Stimulated activated CD4-positive, alpha-beta T cell treated with anti-CD3 and anti-CD28 coated beads, Interleukin-4, amount 100 ng/mL, for 24 hours (primary cell): ENCODE data around the gene FCHSD2.
"Not testable (repeated sequence)": the region's sequence is repeated elsewhere in the genome, so short reads cannot be mapped to it uniquely, and the experiment has no call there.

Experiments
- DNase-seq: peaks from one replicate; pipeline ENCODE4 v3.0.0-alpha.2; 2020

FCHSD2 gene

DNA sequence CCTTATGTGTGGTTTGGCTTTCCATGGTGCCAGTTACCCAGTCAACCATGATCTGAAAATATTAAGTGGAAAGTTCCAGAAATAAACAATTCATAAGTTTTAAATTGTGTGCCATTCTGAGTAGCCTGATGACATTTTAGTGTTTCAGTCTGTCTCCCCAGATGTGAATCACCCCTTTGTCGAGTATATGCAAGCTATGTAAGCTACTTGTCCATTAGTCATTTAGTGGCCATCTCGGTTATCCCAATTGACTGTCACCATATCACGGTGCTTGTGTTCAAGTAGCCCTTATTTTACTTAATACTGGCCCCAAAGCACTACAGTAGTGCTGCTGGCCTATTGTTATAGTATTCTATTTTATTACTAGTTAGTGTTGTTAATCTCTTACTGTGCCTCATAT is 283.0 kb downstream of the FCHSD2 start:
- DNase-seq = no peak

DNA sequence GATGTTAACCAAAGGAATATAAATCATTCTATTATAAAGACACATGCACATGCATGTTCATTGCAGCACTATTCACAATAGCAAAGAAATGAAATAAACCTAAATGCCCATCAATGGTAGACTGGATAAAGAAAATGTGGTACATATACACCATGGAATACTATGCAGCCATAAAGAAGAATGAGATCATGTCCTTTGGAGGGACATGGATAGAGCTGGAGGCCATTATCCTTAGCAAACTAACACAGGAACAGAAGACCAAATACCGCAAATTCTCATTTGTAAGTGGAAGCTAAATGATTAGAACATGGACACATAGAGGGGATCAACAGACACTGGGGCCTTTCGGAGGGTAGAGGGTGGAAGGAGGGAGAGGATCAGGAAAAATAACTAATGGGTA is 283.9 kb downstream of the FCHSD2 start:
- DNase-seq = not testable (repeated sequence)

DNA sequence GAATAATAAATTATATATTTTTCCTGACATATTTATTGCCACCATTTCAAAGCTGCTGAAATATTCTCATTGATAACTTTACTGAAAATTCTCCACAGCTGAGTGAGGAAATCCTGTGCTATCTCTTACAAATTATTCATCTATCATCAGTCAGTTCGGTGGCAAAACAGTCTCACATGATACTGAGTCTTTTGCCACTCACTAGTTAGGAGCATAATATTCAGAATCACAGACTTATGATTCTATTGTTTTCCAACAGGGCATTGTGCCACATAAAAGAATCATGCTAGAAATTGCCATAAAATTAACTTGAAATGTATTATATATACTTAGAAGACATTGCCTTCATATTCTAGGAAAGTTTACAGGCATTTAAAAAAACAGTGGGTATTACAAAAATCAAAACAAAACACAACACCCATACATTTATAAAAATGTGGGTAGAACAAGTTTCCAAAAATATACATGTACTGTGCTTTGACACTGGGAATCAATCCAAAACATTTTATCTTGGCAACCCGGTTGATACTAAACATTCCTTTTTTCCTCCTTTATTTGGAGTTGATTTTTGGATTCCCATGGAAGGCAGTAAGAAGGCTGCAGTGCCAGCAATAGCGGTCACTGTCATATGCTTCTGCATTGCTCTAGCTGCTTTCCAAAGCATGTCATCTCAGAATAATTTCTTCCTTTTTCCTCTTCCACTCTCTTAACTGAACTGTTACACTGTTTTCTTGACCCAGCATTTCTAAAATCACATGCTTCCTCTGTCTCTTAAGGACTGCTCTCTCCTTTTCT is 285.4 kb downstream of the FCHSD2 start:
- no peak for DNase-seq

DNA sequence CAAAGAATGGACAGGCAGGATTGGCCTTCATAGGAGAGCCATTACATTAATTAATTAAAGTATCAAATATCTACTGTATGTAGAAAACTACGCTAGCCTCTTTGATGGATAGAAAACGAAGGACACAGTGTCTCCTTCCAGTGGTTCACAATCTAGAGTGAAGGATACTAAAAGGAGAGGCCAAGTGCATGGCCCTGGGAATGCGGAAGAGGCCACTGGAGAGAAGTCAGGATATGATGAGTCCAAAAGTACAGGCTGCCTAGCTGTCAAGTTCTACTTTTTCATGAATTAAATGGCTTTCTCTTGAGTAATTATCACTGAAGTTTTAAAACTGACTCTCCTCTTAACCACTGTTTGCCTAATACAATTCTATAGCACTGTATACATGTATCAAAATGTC is 286.1 kb downstream of the FCHSD2 start:
- no peak for DNase-seq

DNA sequence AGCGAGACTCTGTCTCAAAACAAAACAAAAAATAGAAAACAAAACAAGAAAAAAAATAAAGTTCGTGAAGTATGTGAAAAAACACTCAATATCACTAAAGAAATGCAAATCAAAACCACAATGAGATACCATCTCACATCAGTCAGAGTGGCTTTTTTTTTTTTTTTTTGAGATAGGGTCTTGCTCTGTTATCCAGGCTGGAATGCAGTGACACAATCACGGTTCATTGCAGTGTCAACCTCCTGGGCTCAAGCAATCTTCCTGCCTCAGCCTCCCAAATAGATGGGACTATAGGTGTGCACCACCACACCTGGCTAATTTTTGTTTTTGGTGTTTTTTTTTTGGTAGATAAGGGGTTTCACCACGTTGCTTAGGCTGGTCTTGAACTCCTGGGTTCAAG is 290.4 kb downstream of the FCHSD2 start:
- DNase-seq = no peak

GRCh38 chr11:72850832-72851231 is 291.3 kb downstream of the FCHSD2 start:
- no peak for DNase-seq

DNA sequence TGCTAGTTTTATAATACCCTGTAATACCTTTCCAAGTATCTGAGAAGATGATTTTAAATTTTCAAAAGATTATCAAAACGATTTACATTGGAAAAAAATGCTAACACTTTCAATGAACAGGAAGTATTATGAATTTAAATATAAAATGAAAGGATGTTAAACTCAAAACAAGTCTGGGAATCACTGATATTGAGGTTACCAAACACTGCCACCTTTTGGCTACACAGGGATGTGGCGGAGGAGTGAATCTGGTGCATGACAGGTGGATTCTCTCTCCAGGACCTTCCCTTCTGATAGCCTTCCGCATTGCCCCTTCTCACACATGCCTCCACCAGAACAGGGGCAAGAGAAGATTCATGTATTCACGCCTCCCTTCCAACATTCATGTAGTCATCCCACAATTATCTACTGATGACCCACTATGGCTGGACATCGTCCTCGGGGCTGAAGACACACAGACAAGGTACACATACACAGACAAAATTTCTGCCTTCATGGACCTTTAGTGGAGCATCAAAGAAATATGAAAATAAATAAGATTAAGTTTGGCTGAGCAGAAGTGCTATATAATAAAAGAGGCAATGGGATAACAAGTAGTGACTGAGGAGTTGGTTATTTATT is 293.2 kb downstream of the FCHSD2 start:
- DNase-seq = peak; percentile 45

DNA sequence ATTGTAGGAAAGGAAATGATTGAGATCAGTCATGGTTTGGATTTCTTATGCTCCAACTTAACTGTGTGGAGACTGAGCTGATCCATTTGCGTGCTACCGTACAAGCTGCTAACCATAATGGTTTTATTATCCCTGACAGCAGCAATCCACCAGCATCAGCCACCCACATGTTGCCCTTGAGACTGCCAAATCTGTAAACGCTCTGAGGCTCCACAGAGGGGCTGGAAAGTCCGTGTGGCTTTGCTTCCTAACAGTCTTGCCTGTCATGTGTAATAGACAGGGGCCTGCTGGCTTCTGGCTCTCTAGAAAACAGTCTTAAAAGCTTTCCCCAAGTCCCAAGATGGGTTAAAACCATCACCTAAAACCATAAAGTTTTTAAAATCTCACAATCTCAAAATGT is 297.8 kb downstream of the FCHSD2 start:
- no peak for DNase-seq

- no peak for DNase-seq
Observed at GRCh38 chr11:72842653-72843330, 299.3 kb downstream of the FCHSD2 start.

DNA sequence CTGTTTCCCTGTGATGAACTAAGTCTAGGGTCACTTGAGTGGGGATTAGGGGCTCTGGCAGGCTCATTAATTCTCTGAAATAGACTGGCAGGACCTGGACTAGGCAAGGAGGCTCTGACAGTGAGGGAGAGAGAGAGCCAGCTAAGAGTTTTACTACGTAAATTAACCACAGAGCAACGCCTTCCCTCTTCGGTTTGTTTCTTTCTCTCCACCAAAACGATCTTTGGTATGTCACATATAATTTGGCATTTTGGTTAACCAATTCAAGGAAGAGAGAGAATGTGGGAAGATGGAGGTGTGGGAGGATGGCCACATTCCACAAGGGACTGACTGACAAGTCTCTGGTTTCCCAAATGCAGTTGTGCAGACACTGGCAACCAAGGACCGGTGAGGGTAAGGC is 300.0 kb downstream of the FCHSD2 start:
- no peak for DNase-seq

DNA sequence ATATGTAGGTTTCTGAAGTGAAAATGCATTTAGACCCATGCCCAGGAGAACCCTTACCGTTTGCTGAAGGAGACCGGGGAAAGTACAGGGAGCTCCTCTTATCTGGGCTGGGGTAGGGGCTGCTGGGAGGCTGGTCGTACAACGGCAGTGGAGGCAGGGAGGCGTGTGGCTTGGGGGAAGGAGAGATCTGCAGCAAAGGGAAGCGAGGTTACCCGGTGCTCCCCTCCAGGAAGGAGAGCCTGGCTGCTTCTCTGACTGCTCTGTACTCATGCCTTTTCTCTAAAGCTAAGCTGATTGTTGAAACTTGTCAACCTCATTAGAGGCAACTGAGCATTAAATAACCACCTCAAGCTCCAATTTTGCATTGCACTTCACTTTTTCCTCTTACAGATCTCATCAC is 300.7 kb downstream of the FCHSD2 start:
- DNase-seq = no peak

- DNase-seq = no peak
Observed at GRCh38 chr11:72840780-72841179, 301.3 kb downstream of the FCHSD2 start.

- DNase-seq = no peak
Observed at GRCh38 chr11:72838691-72839305, 303.3 kb downstream of the FCHSD2 start.

- no peak for DNase-seq
Observed at GRCh38 chr11:72836111-72836510, 306.0 kb downstream of the FCHSD2 start.

DNA sequence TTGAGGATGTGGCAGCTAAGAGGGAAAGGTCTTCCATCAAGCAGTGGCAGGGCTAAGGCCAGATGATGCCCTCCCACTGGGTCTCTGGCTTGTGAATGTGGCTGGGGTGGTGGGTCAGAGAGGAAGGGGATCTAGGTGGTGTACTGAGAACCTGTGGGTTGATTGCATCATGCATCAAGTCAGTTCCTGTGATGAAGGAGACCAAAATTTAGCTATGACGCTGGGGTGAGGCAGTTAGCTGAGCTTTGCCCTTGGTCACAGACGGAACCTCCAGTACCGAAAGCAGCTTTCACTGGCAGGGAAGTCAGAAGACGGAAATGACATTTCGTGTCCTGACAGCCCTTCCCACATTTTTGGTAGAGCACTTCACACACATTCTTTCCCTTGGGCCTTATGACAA is 307.2 kb downstream of the FCHSD2 start:
- no peak for DNase-seq

DNA sequence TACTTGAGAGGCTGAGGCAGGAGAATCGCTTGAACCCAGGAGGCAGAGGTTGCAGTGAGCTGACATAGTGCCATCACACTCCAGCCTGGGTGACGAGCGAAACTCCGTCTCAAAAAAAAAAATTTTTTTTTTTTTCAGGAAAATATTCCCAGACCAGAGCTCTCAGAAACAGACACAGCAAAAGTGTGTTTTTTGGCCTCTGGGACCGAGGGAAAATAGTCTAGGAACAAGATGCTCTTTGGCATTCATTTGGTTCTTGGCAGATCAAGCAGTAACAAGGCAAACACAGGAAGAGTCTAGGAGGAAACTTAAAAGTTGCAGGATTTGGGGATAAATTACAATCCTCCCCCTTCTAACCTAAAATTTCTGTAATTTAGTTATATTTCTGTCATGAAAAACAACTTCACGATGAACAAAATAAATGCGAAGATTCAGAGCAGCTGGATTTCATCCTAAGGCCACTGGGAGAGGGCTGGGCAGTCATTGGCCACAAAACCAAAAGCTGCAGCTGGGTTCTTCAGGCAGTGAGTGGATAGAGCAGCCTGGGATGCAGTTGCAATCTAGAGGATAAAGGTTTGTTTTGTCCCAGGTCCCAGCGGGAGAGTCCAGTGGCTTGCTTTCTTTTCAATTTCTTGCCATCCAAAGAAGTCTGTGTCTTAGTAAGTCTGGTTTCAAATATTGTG is 308.2 kb downstream of the FCHSD2 start:
- no peak for DNase-seq

- DNase-seq = no peak
Observed at GRCh38 chr11:72833083-72833733, 308.9 kb downstream of the FCHSD2 start.

DNA sequence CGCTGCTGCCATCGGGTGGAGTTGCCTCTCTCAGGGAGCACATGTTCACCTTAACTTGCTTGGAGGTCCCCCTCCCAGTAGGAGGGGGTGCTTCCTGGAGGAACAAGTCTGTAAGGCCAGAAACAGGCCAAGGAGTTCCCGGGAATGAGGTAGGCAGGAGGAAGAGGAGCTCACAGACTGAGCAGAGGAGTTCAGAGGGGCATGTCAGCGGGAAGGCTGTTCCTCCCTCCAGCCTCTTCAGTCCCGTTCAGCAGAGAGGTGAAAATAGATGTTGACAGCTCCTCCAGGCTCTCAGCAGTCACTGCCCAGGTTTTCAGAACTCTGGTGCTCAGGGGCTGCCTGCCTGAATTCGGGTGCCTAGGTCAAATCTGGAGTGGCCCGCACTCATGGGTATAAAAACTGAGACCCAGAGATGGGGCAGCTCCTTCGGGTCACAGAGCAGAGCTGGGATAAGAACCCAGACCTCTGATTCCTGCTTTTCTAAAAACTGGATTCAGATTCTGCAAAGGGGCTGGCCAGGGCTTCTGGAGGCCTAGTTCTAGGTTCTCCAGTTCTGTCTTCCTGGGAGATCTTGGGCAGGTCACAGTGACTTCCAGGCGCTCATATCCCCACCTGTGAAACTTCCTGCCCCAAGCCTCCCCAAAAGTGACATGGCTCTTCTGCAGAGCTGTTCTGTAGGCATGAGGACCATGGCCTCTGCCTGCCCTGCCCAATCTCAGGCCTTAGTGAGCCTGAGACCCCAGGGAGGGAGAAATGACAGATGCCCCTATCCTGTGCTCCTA is 309.6 kb downstream of the FCHSD2 start:
- DNase-seq = no peak

- DNase-seq = peak; percentile 67
Observed at GRCh38 chr11:72831521-72832300, 310.4 kb downstream of the FCHSD2 start.

- DNase-seq = no peak
Observed at GRCh38 chr11:72829884-72830533, 312.1 kb downstream of the FCHSD2 start.
